SK-N-SH (cell line): ENCODE data around the gene SACM1L.

Source experiments
- EZH2phosphoT487 ChIP-seq: fragments of 200-600 bp; sonication (generic); IDR thresholded peaks from 2 replicates; pipeline ENCODE4 v1.6.1; 2017; ENCODE audit warnings: low read depth, mixed run types, mild to moderate bottlenecking, antibody characterized with exemption, moderate library complexity, borderline replicate concordance
- FOXM1 ChIP-seq: IDR thresholded peaks from 2 replicates; pipeline ENCODE4 v1.4.0; 2012; ENCODE audit warnings: low read depth, mild to moderate bottlenecking
- GABPA ChIP-seq: IDR thresholded peaks from 2 replicates; pipeline ENCODE4 v1.4.0; 2012; ENCODE audit warnings: low read depth, mild to moderate bottlenecking
- NFIC ChIP-seq: IDR thresholded peaks from 2 replicates; pipeline ENCODE4 v1.4.0; 2012; ENCODE audit warnings: borderline replicate concordance
- POLR2AphosphoS5 ChIP-seq: IDR thresholded peaks from 2 replicates; pipeline ENCODE4 v1.6.1; 2012; ENCODE audit warnings: low read depth, low read length
- RFX5 ChIP-seq: IDR thresholded peaks from 2 replicates; pipeline ENCODE4 v1.6.1; 2012; ENCODE audit warnings: mild to moderate bottlenecking, improper control_type of control experiment, low read length
- RXRA ChIP-seq: IDR thresholded peaks from 2 replicates; pipeline ENCODE4 v1.4.0; 2012; ENCODE audit warnings: low read depth, mild to moderate bottlenecking, borderline replicate concordance
- TAF1 ChIP-seq: IDR thresholded peaks from 2 replicates; pipeline ENCODE4 v1.6.1; 2012; ENCODE audit warnings: low read depth, mild to moderate bottlenecking, low read length, moderate library complexity, borderline replicate concordance
- TF ChIP-seq, protein P1 (sequence below): fragments of 200-600 bp; sonication (generic); IDR thresholded peaks from 2 replicates; pipeline ENCODE4 v1.6.1; 2017; ENCODE audit warnings: antibody characterized with exemption, mild to moderate bottlenecking, moderate library complexity
- TF ChIP-seq, protein P2 (sequence below): IDR thresholded peaks from 2 replicates; pipeline ENCODE4; 2012
- TF ChIP-seq, protein P3 (sequence below): IDR thresholded peaks from 2 replicates; pipeline ENCODE4 v1.6.1; 2012; ENCODE audit warnings: mild to moderate bottlenecking, low read depth, low read length, moderate library complexity
- TF ChIP-seq, protein P4 (sequence below): fragments of 150-350 bp; IDR thresholded peaks from 2 replicates; pipeline ENCODE4 v1.6.1; 2017; ENCODE audit warnings: antibody characterized with exemption, low read length, low read depth, borderline replicate concordance

DNA sequence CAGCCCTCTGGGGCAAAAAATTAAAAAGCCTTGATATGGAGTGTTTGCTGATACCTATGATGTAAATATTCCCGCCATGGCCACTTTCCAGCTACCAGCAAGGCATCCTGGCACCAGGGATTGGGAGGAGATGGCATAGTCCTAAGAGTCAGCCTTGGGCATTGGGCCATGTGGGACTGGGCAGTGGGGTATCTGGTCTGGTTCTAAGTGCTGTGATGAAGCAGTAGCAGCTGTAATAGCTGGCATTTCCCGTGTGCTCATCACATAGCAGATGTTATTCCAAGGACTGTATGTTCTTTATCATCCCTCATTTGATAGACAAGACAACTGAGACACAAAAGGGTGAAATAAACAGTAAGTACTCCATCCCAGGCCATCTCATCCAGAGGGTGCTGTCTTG, 6.9 kb upstream of the SACM1L start:
- TF ChIP-seq RXRA (no peak), RFX5 (no peak), NFIC (no peak), EZH2phosphoT487 (no peak), GABPA (no peak), POLR2AphosphoS5 (no peak), TAF1 (no peak), FOXM1 (no peak)
- TF ChIP-seq, protein P1, sequence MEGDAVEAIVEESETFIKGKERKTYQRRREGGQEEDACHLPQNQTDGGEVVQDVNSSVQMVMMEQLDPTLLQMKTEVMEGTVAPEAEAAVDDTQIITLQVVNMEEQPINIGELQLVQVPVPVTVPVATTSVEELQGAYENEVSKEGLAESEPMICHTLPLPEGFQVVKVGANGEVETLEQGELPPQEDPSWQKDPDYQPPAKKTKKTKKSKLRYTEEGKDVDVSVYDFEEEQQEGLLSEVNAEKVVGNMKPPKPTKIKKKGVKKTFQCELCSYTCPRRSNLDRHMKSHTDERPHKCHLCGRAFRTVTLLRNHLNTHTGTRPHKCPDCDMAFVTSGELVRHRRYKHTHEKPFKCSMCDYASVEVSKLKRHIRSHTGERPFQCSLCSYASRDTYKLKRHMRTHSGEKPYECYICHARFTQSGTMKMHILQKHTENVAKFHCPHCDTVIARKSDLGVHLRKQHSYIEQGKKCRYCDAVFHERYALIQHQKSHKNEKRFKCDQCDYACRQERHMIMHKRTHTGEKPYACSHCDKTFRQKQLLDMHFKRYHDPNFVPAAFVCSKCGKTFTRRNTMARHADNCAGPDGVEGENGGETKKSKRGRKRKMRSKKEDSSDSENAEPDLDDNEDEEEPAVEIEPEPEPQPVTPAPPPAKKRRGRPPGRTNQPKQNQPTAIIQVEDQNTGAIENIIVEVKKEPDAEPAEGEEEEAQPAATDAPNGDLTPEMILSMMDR: no peak
- TF ChIP-seq, protein P2, sequence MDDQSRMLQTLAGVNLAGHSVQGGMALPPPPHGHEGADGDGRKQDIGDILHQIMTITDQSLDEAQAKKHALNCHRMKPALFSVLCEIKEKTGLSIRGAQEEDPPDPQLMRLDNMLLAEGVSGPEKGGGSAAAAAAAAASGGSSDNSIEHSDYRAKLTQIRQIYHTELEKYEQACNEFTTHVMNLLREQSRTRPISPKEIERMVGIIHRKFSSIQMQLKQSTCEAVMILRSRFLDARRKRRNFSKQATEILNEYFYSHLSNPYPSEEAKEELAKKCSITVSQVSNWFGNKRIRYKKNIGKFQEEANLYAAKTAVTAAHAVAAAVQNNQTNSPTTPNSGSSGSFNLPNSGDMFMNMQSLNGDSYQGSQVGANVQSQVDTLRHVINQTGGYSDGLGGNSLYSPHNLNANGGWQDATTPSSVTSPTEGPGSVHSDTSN: no peak
- TF ChIP-seq, protein P3, sequence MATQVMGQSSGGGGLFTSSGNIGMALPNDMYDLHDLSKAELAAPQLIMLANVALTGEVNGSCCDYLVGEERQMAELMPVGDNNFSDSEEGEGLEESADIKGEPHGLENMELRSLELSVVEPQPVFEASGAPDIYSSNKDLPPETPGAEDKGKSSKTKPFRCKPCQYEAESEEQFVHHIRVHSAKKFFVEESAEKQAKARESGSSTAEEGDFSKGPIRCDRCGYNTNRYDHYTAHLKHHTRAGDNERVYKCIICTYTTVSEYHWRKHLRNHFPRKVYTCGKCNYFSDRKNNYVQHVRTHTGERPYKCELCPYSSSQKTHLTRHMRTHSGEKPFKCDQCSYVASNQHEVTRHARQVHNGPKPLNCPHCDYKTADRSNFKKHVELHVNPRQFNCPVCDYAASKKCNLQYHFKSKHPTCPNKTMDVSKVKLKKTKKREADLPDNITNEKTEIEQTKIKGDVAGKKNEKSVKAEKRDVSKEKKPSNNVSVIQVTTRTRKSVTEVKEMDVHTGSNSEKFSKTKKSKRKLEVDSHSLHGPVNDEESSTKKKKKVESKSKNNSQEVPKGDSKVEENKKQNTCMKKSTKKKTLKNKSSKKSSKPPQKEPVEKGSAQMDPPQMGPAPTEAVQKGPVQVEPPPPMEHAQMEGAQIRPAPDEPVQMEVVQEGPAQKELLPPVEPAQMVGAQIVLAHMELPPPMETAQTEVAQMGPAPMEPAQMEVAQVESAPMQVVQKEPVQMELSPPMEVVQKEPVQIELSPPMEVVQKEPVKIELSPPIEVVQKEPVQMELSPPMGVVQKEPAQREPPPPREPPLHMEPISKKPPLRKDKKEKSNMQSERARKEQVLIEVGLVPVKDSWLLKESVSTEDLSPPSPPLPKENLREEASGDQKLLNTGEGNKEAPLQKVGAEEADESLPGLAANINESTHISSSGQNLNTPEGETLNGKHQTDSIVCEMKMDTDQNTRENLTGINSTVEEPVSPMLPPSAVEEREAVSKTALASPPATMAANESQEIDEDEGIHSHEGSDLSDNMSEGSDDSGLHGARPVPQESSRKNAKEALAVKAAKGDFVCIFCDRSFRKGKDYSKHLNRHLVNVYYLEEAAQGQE: no peak
- TF ChIP-seq, protein P4, sequence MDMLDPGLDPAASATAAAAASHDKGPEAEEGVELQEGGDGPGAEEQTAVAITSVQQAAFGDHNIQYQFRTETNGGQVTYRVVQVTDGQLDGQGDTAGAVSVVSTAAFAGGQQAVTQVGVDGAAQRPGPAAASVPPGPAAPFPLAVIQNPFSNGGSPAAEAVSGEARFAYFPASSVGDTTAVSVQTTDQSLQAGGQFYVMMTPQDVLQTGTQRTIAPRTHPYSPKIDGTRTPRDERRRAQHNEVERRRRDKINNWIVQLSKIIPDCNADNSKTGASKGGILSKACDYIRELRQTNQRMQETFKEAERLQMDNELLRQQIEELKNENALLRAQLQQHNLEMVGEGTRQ: no peak
